ENCODE measurements around the gene PPFIA3.
"Not testable (repeated sequence)": the region's sequence is repeated elsewhere in the genome, so short reads cannot be mapped to it uniquely, and the experiment has no call there.

PPFIA3 gene

DNA sequence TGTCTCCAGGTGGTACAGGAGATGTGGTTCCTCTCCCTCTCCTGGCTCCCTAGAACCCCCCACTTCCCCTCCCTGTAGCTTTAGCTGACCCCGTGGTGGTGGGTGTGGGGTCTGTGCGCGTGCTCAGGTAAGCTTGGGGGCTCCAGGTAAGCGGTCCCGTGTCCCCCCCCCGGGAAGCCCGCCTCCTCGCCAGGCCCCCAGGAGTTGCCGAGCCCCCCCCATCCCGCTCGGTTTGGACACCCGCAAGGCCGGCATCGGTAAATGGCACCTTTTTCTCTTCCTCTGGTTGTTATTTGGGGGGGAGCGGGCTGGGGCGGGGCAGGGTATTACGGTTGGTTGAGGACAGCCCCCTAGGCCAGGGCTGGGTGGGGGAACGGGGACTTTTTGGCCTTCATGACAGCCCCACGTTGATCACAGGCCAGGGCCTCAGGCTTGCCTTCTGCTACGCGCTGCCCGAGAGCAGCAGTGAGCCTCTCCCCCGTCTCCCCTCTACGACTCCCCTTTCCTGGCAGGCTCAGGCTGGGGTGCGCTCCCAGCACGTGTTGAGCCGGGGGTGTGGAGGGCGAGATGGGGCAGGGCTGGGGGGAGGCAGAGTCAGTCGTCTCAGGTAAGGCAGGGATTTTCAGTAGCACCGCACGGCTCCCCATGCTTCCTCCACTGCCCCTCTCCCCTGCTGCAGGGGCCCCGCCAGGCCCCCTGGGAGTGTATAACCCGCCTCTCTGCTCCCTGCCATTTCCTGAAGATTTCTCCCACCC is 15.8 kb upstream of the PPFIA3 start:
- DNase-seq, result no peak

DNA sequence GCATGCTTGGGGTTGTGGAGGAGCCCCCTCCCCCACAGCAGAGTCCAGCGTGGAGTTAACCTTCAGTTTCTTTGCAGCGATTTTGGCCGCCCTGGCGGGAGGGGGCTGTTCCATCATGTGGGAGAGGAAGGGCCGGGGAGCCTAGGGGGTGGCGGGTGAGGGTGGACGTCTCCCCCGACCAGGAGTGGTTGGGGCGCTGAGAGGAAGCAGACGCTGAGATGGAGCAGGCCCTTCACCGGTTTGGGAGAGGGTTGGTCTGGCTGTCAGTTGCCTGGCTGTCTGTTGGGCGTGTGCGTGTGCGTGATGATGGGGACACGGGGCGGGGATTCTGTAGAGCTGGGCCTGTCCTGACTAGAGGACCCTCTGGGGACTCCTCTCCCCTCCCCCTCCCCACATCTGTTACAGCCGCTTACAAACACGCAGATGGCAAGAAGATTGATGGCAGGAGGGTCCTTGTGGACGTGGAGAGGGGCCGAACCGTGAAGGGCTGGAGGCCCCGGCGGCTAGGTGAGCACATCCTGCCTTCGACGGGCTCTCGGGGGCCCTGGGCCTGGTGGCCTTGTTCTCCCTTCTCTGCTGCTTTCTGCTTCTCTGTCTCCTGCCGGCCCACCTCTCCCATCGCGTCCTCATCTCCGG is 15.0 kb upstream of the PPFIA3 start:
- no peak for DNase-seq

DNA sequence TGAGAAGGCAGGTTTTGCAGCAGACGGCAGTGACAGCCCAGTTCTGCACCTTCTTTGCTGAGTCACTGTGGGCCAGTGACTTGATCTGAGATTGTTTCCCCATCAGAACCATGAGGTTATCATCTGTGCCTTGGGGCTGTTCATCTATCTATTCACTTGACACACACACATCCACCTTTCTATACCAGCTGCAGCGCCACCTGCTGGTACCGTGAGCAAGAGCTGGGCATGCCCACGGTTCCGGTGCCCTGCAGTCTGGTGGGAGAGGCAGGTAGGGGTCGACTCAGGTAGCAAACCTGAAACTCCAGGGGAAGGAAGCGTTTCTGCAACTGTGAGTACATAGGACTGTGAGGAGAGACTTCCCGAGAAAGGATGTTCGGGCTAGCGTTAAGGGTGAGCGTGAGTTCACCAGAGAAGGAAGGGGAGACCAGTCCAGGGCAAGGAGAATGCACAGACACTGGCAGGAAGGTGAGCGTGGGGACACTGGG is 12.7 kb upstream of the PPFIA3 start:
- peak; percentile 62 to 70 for DNase-seq

DNA sequence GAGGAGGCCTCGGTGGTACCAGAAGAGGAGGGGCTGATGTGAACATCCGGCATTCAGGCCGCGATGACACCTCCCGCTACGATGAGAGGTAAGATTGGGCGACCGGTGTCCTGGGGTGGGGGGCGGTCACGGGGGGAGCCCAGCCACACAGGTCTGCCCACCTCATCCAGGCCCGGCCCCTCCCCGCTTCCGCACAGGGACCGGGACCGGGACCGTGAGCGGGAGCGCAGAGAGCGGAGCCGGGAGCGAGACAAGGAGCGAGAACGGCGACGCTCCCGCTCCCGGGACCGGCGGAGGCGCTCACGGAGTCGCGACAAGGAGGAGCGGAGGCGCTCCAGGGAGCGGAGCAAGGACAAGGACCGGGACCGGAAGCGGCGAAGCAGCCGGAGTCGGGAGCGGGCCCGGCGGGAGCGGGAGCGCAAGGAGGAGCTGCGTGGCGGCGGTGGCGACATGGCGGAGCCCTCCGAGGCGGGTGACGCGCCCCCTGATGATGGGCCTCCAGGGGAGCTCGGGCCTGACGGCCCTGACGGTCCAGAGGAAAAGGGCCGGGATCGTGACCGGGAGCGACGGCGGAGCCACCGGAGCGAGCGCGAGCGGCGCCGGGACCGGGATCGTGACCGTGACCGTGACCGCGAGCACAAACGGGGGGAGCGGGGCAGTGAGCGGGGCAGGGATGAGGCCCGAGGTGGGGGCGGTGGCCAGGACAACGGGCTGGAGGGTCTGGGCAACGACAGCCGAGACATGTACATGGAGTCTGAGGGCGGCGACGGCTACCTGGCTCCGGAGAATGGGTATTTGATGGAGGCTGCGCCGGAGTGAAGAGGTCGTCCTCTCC is 11.5 kb upstream of the PPFIA3 start:
- DNase-seq, result no peak

DNA sequence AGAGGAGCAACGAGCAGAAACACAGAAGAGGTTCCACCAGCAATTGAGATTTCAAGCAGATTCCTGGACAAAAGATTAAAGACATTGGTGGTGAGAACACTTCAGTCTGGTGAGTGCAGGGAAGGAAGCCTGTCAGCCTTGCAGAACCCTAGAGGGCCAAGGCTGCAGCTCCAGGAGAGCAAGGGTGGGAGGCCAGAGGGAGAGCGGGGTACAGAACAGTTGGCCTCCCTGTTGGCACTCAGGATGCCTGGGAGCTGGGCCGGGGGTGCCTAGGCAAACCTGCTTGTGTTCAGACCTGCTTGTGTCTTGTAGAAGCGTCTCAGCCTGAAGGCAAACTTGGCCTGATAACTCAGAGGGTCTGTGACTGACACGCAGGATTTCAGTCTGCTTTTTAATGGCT is 10.3 kb upstream of the PPFIA3 start:
- DNase-seq, result no peak

DNA sequence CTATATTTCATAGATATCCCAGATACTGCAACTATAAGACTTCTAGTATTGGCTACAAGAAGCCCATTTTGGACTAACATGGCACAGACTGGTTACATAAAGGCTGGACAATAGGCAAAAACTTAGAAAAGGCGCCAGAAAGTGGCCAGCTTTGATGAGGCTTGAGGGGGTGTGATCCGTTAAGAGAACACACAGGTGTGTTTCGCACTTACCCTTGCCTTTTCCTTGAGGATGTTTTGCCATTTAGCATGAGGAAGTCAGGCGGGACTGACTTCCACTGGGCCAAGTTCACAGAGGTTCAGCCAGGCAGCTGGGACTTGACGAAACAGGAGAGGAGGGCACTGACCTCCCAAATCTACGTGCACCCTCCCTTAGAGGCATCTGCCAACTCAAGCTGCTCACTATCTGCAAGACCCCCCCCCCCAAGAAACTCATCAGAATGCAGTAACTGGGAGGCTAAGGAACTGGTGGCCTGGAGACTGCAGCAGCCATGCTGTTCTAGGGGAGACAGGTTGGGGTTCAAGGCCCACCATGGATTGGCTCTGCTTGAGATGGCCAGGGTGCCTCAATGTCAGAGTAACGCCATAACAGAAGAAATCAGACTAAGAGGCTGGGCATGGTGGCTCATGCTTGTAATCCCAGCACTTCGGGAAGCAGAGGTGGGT is 9.6 kb upstream of the PPFIA3 start:
- DNase-seq, result no peak

DNA sequence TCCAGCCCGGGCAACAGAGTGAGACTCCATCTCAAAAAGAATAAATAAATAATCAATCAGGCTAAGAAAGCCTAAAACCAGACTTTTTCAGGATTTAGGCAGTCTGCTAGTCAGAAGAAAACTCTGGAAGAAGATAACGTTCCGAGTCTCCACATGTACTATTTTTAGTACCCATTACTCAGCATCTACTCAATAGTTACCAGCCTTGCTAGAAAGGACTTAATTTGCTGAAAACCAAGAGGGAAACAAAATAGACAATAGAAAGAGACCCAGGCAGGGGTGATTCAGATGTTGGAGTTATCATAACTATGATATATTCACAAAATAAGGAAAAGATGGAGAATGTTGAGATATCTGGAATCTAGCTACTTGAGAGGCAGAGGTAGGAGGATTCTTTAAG is 8.8 kb upstream of the PPFIA3 start:
- DNase-seq, result no peak

DNA sequence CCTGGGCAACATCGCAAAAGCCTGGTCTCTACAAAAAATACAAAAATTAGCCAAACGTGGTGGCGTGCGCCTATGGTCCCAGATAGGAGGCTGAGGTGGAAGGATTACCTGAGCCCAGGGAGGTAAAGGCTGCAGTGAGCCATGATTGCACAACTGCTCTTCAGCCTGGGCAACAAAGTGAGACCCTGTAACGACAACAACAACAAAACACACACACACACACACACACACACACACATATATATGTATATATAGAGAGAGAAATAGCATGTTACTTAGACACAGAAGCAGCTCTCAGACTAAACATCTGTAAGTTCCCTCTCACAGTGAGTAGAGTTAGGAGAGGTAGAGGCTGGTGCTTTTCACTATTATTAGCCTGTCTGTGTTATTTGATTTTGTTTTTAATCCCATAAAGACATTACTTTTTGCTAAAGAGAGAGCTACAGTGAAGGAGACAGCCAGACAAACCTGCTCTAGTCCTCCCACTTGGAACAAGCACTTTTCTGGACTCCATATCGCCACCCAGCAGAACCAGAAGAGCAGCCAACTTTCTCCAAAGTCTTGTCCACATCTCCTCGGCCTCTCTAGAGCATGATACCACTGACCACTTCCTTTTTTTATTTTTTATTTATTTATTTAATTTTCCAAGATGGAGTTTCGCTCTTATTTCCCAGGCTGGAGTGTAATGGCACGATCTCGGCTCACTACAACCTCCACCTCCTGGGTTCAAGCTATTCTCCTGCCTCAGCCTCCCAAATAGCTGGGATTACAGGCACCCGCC is 7.9 kb upstream of the PPFIA3 start:
- no peak for DNase-seq

DNA sequence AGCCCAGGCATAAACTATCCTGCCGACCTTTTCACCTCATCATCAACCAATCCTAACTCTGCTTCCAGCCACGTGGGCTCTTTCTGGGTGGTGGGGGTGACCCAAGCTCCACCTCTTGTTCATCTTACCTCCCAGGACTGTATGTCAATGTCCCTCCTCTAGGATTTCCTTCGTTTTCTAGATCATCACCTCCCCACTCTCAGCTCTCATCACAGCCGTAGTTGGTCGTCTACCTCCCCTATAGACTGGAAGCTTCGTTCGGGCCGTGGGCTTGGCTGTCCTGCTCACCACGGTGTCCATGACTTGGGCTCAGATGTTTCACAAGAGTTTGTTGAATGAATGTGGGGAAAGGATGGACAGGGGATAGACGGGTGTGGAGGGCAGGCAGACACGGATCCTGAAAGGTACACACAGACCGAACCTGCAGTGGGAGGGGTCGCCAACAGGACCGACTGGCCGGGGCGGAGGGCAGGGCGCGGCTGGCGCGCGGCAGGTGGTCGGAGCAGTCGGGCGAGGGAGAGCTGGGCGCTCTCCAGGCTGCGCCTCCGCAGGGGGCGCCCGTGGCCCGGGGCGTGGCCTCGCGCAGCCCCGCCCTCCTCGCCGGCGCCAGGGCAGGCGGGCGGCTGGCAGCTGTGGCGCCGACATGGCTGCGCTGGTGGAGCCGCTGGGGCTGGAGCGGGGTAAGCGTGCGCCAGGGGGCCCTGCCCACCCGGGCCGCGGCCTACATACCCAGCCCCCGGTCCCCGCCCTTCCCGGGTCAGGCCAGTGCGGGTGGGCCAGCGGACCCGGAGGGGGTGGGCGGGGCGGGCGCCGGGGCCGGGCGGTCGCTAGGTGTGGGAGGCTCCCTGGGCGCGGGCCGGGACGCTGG is 5.3 kb upstream of the PPFIA3 start, which contains the start of gene LIN7B:
Gene LIN7B (plus strand): TSS at position 609 of the 868 bp plus-strand sequence. CDS start 35 bp downstream, at position 644.
- peak; percentile 81 to 82 for DNase-seq

DNA sequence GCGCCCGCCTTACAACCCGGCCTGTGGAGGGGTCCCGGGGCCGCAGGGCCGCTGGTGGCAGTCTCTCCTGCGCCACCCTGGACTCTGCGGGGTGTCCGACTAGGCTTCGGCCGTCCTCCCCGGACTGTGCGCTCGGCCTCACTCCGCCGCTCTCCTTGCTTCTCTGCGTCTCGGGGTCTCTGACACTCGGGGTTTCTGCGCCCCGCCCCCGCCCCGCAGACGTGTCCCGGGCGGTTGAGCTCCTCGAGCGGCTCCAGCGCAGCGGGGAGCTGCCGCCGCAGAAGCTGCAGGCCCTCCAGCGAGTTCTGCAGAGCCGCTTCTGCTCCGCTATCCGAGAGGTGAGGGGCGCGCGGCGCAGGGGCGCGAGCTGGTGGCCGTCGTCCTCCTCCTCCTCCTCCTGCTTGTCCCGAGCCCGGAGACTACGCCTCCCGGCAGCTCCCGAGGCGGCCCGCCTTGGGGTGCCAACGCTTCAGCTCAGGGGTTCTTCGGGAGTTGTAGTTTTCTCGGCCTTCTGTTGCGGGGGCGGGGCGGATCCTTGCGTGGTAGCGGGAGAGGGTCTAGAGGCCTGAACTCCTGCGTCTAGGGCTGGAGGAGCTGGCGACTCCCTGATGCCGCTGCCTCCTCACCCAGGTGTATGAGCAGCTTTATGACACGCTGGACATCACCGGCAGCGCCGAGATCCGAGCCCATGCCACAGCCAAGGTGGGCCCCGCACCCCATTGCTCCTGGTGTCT is 4.5 kb upstream of the PPFIA3 start:
- DNase-seq, result peak; percentile 52 to 55

DNA sequence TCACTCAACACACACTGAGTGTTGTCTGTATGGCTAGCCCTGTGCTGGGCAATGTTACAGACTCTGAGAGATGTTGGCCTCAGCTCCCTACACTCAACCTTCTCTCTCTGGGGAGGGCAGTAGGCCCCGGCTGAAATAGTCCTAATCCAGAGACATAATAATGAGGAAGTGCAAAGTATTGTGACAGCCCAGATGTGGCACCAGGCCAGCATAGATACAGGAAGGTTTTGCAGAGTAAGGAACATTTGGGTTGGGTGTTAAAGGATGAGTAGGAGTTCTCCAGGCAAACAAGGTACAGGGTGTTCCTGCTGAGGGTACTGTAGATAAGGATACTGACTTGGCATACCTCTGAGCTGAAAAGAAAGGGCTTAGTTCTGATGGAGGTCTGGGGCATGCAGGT is 2.8 kb upstream of the PPFIA3 start:
- DNase-seq, result peak in 1 of 2 donors; percentile 19

DNA sequence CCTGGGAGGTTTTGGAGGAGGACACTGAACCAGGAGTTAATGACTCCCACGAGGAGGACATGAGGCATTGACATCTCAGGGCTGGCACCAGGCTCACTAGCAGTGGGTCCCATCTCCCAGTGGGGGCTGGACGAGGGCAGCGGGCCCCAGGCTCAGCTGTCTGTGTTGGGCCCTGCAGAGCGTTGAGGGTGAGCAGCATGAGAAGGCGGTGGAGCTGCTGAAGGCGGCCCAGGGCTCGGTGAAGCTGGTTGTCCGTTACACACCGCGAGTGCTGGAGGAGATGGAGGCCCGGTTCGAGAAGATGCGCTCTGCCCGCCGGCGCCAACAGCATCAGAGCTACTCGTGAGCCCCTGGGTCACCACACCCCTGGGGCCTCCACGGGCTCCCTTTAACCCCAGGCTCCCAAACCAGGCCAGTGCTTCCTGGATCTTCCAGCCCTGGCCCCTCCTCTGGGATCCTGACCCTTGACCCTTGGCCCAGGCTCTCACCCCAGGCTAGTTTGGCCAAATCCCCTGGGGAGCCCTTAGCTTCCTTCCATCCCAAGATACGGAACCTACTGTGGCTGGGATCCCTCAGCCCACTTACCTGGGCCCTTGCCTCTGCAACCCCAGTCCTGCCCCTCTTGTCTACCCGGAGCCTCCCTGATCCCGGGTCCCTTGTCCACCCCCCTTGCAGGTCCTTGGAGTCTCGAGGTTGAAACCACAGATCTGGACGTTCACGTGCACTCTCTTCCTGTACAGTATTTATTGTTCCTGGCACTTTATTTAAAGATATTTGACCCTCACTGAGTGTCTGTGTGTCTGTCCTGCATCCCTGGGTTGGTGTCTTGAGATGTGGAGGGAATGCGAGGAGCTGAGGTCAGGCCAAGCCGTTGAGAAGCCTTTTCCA is 1.4 kb upstream of the PPFIA3 start:
- DNase-seq, result no peak

DNA sequence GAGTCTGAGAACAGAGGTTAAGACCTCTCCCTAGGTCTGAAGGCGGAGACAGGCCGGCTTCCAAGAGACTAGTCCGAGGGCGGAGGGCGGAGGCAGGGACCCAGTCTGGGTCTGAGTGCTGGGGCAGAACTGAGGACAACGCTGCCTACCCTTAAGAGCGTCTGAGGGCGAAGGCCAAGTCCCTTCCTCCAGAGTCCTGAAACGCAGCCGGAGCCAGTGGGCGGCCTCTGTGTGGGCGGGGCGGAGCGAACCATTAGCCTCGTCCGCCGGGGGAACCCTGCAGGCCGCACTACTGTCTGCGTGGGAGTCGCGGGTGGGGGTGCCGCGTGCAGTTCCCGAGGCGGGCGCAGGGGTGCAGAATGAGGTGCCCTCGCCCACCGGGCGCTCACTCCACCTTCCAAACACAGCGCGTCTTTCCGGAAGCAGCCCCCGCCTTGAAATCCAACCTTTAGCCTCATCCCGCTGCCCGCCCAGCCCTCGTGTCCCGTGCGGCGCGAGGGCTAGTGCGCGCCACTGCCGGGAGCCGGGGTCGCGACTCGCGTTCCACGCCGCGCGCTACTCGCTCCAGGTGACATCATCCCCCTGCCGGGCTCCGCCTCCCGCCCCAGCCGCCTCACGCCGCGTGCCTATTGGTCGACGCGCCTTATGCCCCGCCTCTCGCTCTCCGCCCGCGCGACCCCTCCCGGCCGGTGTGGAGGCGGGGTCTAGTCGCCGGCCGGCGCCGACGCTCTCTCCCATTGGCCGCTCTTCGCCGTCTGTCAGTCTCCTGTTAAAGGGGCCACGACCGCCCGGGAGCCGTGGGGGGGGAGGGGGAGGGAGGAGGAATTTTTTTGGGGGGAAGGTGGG is 556 bp upstream of the PPFIA3 start, which contains the start of gene C19orf73:
Gene C19orf73 (minus strand): TSS at position 579 of the 846 bp plus-strand sequence. CDS start 121 bp downstream, at position 458.
- peak; percentile 96 to 97 for DNase-seq

DNA sequence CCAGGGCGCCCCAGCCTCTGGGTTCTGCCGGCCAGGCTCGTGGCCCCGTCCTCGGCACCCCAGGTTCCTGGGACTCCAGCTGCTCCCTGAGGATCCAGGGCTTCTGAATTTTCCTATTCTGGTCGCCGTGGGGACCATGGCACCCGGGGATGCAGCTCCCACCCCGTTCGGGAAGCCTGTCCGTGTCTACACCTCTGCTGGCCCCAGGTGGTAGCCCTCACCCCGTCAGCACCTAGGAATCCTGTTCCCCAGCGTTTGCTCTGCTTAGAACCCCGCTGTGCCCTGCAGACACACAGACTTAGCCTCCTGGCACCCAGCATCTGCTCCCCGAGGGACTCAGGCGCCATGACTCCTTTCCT is 960 bp downstream of the PPFIA3 start:
- no peak for DNase-seq

DNA sequence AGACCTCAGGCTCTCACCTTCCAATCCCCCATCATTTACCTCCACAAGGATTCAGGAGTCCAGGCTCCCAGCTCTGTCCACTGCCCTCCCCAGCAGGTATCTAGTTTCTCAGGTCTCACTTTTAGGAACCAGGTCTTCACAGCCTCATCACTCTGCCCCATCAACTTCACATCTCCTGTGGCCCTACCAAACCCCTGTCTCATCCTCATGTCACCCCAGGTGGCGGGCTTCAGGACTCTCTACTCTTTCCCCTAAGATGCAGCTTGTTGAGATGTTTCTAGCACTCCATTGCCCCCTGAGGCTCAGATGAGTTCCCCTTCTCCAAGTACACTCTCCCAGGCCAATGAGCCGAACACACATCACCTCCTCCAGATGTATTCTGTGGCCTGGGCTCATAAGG is 1.5 kb downstream of the PPFIA3 start:
- DNase-seq, result no peak

DNA sequence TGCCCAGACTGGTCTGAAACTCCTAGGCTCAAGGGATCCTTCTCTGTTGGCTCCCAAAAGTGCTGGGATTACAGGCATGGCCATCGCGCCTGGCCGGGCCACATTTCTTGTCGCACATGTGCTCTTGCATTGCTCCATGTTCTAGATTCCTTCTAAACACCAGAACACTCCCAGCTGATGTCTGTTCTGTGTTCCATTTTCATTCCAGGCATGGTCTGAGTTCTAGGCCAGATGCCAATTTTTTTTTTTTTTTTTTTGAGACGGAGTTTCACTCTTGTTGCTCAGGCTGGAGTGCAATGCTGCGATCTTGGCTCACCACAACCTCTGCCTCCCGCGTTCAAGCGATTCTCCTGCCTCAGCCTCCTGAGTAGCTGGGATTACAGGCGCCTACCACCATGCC is 2.5 kb downstream of the PPFIA3 start:
- DNase-seq, result not testable (repeated sequence)

DNA sequence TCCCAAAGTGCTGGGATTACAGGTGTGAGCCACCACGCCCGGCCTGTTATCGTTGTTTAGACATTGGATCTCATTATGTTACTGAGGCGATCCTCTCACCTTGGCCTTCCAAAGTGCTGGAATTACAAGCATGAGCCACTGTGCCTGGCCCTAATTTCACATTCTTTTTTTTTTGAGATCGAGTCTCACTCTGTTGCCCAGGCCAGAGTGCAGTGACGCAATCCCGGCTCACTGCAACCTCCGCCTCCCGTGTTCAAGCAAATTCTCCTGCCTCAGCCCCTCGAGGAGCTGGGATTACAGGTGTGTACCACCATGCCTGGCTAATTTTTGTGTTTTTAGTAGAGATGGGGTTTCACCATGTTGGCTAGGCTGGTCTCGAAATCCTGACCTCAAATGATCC is 3.9 kb downstream of the PPFIA3 start:
- not testable (repeated sequence) for DNase-seq
